Thoracic aorta (tissue), 2 donors: Measurements from ENCODE around the gene RBP5. TPM values are rescaled to one million over a fixed set of nuclear protein-coding genes. Genes with fewer than 3 reads are reported as not detected.

Source experiments
- ATAC-seq: fragments of 150-250 bp; one replicate; pipeline ENCODE4 v1.8.0; 2017; ENCODE audit warnings: low read depth; ENCODE audit not compliant: insufficient number of reproducible peaks, low FRiP score
- DNase-seq: peaks from one replicate; pipeline ENCODE4 v3.0.0-alpha.2; 2020; ENCODE audit warnings: low spot score
- H3K27ac ChIP-seq, 2 donors: fragments of 200-600 bp; sonication (generic); 1 replicate in 1 of 2; 2 replicates in 1 of 2; pipeline ENCODE4 v1.5.1; 2016; ENCODE audit warnings: mild to moderate bottlenecking in 2 of 2, moderate library complexity in 2 of 2
- H3K27me3 ChIP-seq: fragments of 200-600 bp; sonication (generic); replicated peaks from 2 replicates; pipeline ENCODE4 v1.6.0; 2016; ENCODE audit warnings: mild to moderate bottlenecking; ENCODE audit not compliant: insufficient read depth
- H3K36me3 ChIP-seq: fragments of 200-600 bp; sonication (generic); one replicate; pipeline ENCODE4 v1.5.1; 2016
- H3K4me1 ChIP-seq, 2 donors: fragments of 200-600 bp; sonication (generic); 1 replicate in 1 of 2; 2 replicates in 1 of 2; pipeline versions ENCODE4 v1.5.1 to v1.6.0; 2016; ENCODE audit warnings: low read depth in 2 of 2, mild to moderate bottlenecking in 1 of 2; ENCODE audit not compliant: control insufficient read depth in 1 of 2
- H3K4me3 ChIP-seq: fragments of 200-600 bp; sonication (generic); 2 replicates; pipeline ENCODE4 v1.5.1; 2016; ENCODE audit warnings: mild to moderate bottlenecking
- H3K9me3 ChIP-seq: fragments of 200-600 bp; sonication (generic); 2 replicates; pipeline ENCODE4 v1.5.1; 2016
- total RNA-seq, 2 donors: library from RNA; depleted of rRNA; stranded (reverse); fragments of >200 nt; gene quantifications; one replicate each; pipeline versions ENCODE4 v1.1.0 to v1.2.3, GENCODE V29; 2016
- TF ChIP-seq, protein P1 (sequence below): fragments of 200-600 bp; sonication (generic); IDR thresholded peaks from one replicate; pipeline ENCODE4 v1.5.1; 2019; ENCODE audit warnings: antibody characterized with exemption

RBP5 gene
- total RNA-seq, 2 donors from 2014 or later: 0.71 TPM; not detected in 1

DNA sequence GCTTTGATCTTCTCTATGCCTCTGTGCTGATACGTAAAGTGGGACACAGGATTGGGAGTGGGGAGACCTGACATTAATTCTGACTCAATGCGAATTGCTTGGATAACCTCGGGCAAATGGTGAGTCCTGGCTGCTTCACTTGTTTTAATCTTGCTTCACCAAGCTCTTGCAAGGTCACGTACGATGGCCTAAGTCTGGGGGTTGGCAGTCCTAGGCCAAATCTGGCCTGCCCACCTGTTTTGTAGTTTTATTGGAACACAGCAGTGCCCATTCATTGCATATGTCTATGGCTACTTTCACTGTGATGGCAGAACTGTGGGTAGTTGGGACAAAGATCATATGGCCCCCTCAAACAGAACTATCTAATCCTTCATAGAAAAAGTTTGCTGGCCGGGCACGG is 14.9 kb upstream of the RBP5 start:
- Histone ChIP-seq H3K4me1 (no peaks in the 10 kb centered on the region), H3K9me3 (no peaks in the 10 kb centered on the region), H3K36me3 (peaks cover 5% of the 10 kb centered on the region), H3K27ac (no peak overlapping the region), H3K4me3 (no peak overlapping the region), H3K27me3 (no peaks in the 10 kb centered on the region)
- no peak for DNase-seq
- TF ChIP-seq, protein P1, sequence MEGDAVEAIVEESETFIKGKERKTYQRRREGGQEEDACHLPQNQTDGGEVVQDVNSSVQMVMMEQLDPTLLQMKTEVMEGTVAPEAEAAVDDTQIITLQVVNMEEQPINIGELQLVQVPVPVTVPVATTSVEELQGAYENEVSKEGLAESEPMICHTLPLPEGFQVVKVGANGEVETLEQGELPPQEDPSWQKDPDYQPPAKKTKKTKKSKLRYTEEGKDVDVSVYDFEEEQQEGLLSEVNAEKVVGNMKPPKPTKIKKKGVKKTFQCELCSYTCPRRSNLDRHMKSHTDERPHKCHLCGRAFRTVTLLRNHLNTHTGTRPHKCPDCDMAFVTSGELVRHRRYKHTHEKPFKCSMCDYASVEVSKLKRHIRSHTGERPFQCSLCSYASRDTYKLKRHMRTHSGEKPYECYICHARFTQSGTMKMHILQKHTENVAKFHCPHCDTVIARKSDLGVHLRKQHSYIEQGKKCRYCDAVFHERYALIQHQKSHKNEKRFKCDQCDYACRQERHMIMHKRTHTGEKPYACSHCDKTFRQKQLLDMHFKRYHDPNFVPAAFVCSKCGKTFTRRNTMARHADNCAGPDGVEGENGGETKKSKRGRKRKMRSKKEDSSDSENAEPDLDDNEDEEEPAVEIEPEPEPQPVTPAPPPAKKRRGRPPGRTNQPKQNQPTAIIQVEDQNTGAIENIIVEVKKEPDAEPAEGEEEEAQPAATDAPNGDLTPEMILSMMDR: no peak
- no peak for ATAC-seq

DNA sequence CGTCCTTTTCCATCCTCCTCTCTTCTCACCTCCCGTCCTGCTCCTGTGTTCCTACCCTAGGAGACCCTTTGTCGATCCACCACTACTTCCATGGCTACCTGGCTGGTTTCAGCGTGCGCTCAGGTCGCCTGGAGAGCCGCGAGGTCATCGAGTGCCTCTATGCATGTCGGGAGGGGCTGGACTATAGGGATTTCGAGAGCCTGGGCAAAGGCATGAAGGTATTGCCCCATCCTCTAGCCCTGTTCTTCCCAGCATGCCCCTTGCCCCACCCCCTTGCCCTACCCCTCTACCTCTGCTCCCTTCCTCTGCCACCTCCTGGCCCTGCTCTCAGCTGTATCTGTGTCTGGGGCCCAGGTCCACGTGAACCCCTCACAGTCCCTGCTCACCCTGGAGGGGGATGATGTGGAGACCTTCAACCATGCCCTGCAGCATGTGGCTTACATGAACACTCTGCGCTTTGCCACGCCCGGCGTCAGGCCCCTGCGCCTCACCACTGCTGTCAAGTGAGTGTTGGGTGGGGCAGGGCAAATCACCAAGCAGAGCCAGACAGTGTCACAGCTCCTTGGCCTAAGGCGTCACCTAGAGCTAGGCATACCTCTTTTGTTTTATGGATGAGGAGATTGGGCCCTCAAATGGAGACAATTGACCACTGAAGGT is 14.2 kb upstream of the RBP5 start:
- TF ChIP-seq, protein P1: no peak
- Histone ChIP-seq H3K4me1 (no peaks in the 10 kb centered on the region), H3K9me3 (no peaks in the 10 kb centered on the region), H3K27ac (no peak overlapping the region), H3K27me3 (no peaks in the 10 kb centered on the region), H3K36me3 (peaks cover 5% of the 10 kb centered on the region), H3K4me3 (no peak overlapping the region)
- ATAC-seq (no peak), DNase-seq (no peak)

DNA sequence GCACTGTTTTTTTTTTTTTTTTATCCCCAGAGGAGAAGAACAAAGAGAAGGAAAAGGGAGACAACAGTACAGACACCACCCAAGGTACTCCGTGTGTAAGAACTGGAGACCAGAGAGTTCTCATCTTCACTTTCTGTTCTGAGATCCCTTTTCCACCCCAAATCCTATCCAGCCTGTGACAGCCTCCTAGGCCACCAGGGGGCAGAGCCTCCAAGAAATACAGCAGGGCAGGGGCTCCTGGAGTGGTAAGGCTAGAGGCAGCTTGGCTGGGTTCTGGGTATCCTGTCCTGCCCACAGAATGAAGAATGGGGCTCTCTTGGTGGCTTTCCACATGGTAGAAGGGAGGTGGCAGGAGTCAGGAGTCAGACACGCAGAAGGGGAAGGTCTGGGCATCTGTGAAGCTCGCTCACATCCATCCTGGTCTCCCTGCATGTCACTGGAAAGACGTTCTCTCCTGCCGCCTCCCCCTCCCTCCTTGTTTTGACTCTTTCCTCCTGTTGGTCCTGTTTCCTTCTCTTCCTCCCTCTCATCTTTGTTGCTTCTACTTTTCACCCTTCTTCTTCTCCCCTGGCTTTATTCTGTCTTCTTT is 13.5 kb upstream of the RBP5 start:
- DNase-seq (no peak), ATAC-seq (no peak)
- TF ChIP-seq, protein P1: peak; percentile 51
- Histone ChIP-seq H3K27ac (no peak overlapping the region), H3K9me3 (no peaks in the 10 kb centered on the region), H3K4me3 (no peak overlapping the region), H3K4me1 (no peaks in the 10 kb centered on the region), H3K27me3 (no peaks in the 10 kb centered on the region), H3K36me3 (peaks cover 8% of the 10 kb centered on the region)

DNA sequence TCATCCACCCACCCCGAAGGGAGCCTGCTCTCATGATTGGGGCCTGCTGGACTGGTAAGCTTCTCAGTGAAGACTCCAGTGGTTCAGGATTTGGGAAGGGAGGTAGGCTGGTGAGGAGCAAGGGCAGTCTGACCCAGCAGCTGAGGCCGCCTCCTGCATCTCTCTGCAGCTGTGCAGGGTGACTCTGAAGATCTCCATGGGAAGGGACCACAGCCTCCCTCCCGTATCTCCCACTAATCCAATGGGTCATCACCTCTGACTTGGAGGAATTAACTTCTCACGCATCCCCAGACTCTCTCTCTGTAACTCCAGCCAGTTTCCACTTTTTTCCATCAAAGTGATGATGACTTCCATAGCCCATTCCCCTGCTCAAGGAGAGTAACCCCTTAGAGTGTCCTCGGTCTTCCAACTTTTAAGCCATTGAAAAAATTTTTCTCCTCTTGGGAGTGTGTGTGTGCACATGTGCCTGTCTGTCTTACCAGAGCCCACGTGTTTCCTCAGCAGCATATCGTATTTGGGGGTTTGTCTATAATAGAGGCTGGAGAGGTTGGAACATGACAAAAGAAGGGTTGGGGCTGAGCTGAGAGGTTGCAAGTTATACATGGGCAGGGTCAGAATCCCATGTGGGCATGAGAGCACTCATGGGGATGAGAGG is 12.8 kb upstream of the RBP5 start:
- Histone ChIP-seq H3K27ac (no peak overlapping the region), H3K4me1 (no peaks in the 10 kb centered on the region), H3K4me3 (no peak overlapping the region), H3K36me3 (peaks cover 7% of the 10 kb centered on the region), H3K27me3 (no peaks in the 10 kb centered on the region), H3K9me3 (no peaks in the 10 kb centered on the region)
- no peak for ATAC-seq
- DNase-seq: no peak
- TF ChIP-seq, protein P1: no peak

DNA sequence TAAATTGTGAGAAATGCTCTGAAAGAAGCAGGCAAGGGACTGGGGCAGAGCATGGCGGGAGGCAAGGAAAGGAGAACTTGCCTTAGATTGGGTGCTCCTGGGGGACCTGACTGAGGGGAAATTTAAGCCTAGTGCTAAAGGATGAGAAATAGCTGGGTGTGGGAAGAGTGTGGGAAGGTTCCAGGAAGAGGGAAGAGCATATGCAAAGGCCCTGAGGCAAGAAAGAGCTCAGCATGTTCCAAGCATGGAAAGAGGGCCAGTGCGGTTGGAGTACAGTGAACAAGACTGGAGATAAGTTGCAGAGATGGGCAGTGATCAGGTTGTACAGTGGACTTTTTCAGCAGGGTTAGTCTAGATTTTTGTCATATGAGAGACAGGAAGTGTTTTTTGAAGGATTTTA is 10.5 kb upstream of the RBP5 start:
- ATAC-seq: no peak
- Histone ChIP-seq H3K4me1 (no peaks in the 10 kb centered on the region), H3K9me3 (no peaks in the 10 kb centered on the region), H3K36me3 (peaks cover 18% of the 10 kb centered on the region), H3K4me3 (no peak overlapping the region), H3K27ac (no peak overlapping the region), H3K27me3 (no peaks in the 10 kb centered on the region)
- TF ChIP-seq, protein P1: no peak
- no peak for DNase-seq
